GM12872 (cell line): ENCODE results near the gene CLDN5.

Source experiments
- TF ChIP-seq, protein P1 (sequence below): IDR thresholded peaks from 3 replicates; pipeline ENCODE4 v1.5.1; 2011; ENCODE audit warnings: low read depth, mild to moderate bottlenecking, low read length, moderate library complexity; ENCODE audit not compliant: insufficient read depth

Gene CLDN5

DNA sequence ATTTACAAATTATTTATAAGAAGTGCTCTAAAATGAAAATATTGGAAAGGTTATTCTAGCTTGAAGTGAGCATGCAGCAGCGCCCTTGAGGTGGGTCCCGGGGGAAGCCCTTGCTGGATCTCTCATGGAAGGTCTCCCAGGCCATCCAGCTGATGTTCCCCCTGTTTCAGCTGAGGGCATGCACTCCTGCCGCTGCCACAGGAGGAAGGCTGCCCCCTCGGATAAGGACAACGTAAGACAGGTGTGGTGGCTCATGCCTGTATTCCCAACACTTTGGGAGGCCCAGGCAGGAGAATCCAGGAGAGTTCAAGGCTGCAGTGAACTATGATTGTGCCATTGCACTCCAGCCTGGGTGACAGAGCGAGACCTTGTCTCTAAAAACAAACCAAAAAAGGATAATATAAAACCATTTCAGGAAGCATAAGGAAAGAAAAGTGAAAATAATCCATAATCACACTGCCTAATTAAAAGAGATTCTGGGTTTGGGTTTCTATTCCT is 29.5 kb downstream of the CLDN5 start:
- TF ChIP-seq, protein P1, sequence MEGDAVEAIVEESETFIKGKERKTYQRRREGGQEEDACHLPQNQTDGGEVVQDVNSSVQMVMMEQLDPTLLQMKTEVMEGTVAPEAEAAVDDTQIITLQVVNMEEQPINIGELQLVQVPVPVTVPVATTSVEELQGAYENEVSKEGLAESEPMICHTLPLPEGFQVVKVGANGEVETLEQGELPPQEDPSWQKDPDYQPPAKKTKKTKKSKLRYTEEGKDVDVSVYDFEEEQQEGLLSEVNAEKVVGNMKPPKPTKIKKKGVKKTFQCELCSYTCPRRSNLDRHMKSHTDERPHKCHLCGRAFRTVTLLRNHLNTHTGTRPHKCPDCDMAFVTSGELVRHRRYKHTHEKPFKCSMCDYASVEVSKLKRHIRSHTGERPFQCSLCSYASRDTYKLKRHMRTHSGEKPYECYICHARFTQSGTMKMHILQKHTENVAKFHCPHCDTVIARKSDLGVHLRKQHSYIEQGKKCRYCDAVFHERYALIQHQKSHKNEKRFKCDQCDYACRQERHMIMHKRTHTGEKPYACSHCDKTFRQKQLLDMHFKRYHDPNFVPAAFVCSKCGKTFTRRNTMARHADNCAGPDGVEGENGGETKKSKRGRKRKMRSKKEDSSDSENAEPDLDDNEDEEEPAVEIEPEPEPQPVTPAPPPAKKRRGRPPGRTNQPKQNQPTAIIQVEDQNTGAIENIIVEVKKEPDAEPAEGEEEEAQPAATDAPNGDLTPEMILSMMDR = no peak

DNA sequence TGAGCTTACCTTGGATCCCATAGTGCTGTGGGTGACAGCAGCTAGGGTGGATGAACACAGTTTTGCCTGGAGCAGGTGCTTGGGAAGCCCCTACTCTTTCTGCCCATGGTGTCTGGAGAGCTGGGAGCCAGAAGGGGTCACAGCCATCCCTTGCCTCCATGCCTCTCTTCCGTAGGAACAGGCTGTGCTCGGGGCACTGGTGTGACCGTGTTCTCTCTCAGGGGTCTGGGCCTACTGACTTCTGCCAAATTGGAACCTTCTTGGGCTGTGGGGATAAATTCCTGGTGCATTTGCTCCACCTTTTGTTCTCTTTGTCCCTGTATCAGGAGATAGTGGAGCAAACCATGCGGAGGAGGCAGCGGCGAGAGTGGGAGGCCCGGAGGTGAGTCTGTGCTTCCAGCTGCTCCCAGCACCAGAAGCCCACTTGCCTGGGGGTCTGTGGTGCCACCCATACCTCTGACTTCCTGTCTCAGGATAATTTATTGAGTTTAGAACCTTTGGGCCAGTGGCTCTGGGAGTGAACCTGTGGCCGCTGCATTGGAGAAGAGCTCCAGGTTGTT is 30.1 kb downstream of the CLDN5 start:
- TF ChIP-seq, protein P1 = no peak

DNA sequence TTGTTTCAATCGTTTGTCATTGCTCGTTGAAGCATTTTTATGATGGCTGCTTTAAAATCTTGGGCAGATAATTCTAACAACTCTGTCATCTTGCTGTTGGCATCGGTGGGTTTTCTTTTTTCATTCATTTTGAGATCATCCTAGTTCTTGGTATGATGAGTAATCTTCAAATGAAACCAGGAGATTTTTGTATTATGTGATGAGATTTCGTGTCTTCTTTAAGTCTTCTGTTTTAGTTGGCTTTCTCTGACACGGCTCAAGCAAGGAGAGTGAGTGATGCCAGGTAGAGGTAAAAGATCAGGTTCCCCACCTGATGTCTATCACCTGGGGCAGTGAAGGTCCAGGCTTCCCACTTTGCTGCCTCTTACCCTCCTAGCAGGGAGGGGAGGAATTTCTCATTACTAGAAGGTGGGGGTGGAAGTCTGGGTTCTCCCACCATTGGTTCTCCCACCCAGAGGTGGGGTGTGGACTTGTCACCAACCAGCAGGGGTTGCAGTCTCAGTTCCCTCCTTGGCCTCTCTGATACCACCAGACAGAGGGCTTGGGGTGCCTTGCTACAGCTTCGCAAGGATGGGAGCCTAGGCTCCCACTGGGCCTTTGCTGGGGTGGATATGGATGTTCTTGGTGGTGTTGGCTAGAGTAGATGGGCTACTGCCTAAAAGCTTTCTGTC is 31.6 kb downstream of the CLDN5 start:
- TF ChIP-seq, protein P1 = no peak

DNA sequence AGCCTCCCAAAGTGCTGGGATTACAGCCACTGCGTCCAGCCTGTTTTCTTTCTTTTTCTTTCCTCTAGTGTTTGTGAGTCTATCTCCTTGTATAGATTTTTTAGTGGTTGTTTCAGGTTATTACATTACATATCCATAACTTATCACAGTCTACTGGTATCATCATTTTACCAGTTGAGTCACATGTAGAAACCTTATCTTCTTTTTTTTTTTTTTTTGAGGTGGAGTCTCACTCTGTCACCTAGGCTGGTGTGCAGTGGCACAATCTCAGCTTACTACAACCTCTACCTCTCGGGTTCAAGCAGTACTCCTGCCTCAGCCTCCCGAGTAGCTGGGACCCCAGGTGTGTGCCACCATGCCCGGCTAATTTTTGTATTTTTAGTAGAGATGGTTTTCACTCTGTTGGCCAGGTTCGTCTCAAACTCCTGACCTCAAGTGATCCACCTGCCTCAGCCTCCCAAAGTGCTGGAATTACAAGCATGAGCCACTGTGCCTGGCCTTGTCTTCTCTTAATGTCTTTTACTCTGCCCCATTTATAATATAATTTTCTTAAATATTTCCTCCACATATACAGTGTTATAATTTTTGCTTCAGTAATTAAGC is 33.5 kb downstream of the CLDN5 start:
- TF ChIP-seq, protein P1 = no peak

DNA sequence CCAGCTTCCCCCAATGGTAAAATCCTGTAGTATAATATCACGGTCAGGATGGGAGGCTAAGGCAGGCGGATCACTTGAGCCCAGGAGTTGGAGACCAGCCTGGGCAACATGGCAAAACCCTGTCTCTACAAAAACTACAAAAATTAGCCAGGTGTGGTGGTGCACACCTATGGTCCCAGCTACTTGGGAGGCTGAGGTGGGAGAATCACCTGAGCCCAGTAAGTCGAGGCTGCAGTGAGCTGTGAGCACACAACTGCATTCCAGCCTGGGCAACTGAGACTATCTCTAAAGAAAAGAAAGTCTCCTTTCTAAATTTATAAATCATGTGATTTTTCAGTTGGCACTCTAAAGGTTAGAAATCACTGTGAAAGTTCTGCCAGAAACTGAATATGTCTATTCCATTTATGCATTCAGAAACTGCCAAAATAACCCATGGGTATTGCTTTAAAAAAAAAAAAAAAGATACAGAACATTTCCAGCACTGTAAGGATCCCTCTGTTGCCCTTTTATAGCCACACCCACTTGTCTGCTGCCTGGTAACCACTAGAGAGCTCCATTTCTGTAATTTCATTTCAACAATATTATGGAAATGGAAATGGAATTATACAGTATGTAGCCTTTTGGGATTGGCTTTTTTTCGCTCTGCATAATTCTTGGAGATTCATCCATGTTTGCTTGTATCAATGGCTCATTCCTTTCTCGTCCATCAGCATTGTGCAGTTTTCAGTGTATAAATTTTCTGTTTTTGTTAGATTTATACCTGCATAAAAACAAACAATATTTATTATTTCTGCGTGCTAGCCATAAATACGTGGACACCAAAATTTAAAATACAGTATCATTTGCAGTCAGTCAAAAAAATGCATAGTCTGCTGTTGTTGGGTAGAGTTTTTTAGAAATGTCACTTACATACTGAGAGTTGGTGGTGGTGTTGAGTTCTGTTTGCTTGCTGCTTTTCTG is 35.0 kb downstream of the CLDN5 start:
- TF ChIP-seq, protein P1 = no peak

DNA sequence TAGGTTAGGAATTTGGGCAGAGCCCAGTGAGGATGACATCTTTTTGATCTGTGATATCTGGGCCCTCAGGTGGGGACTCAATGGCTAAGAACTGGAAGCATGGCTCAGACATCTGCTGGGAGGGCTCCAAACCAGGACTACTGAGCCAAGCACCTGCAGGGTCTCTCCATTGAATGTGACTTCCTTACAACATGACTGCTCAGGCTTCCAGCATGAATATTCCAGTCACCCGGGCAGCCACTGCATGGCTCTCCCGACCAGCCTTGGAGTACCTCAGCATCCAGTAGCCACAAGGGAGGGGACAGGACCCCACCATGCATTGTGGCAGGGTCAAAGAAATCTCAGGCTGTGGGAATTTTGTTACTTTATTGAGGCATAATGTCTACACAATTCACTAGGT is 35.9 kb downstream of the CLDN5 start:
- TF ChIP-seq, protein P1 = no peak
